Endodermal cell (in vitro differentiated cells): ENCODE measurements around the gene MIEF1. TPM values are rescaled to one million over a fixed set of nuclear protein-coding genes. Genes with fewer than 3 reads are reported as not detected.

ENCODE experiments used
- DNase-seq: peaks from one replicate; pipeline ENCODE4 v3.0.0-alpha.2; 2017
- H3K27ac ChIP-seq: 2 replicates; pipeline ENCODE4 v1.5.1; 2013; ENCODE audit warnings: mild to moderate bottlenecking, low read depth, low read length, moderate library complexity
- H3K27me3 ChIP-seq: 2 replicates; pipeline ENCODE4 v1.6.1; 2013; ENCODE audit warnings: mild to moderate bottlenecking, low read length, moderate library complexity; ENCODE audit not compliant: insufficient read depth, control insufficient read depth, poor library complexity, severe bottlenecking
- H3K36me3 ChIP-seq: 2 replicates; pipeline ENCODE4 v1.7.0; 2013; ENCODE audit warnings: mild to moderate bottlenecking, low read length, moderate library complexity; ENCODE audit not compliant: control insufficient read depth, insufficient read depth
- H3K4me1 ChIP-seq: one replicate; pipeline ENCODE4 v1.7.0; 2013; ENCODE audit warnings: low read length; ENCODE audit not compliant: control insufficient read depth, insufficient read depth
- H3K4me3 ChIP-seq: 2 replicates; pipeline ENCODE4 v1.5.1; 2013; ENCODE audit warnings: mild to moderate bottlenecking, low read length, moderate library complexity
- H3K9ac ChIP-seq: 2 replicates; pipeline ENCODE4 v1.6.1; 2013; ENCODE audit warnings: mild to moderate bottlenecking, low read length, moderate library complexity; ENCODE audit not compliant: poor library complexity, severe bottlenecking; ENCODE audit errors: extremely low read depth
- H3K9me3 ChIP-seq: 2 replicates; pipeline ENCODE4 v1.6.1; 2013; ENCODE audit warnings: mild to moderate bottlenecking, low read length, moderate library complexity; ENCODE audit not compliant: control insufficient read depth
- H3K27ac Mint-ChIP-seq: 2 replicates; pipeline ENCODE4 v1.8.0; 2020; ENCODE audit warnings: mixed read lengths
- H3K27me3 Mint-ChIP-seq: 2 replicates; pipeline ENCODE4 v1.8.0; 2021; ENCODE audit warnings: mild to moderate bottlenecking, mixed read lengths; ENCODE audit not compliant: insufficient read depth
- H3K36me3 Mint-ChIP-seq: 2 replicates; pipeline ENCODE4 v1.8.0; 2020; ENCODE audit warnings: low read depth, mixed read lengths
- H3K4me1 Mint-ChIP-seq: 2 replicates; pipeline ENCODE4 v1.8.0; 2020; ENCODE audit warnings: mixed read lengths
- H3K4me3 Mint-ChIP-seq: 2 replicates; pipeline ENCODE4 v1.8.0; 2020; ENCODE audit warnings: mild to moderate bottlenecking, moderate library complexity, mixed read lengths
- H3K9me3 Mint-ChIP-seq: 2 replicates; pipeline ENCODE4 v1.8.0; 2020; ENCODE audit warnings: mild to moderate bottlenecking, mixed read lengths
- CTCF ChIP-seq: fragments of 200-600 bp; sonication (generic); conservative IDR thresholded peaks from 2 replicates; pipeline ENCODE4 v1.5.0; 2021; ENCODE audit warnings: antibody characterized with exemption, mild to moderate bottlenecking
- WGBS, 2 experiments: methylation state at CpG; one replicate each; pipeline versions ENCODE4 v1.1.5 to v1.1.7; 2013; ENCODE audit warnings: missing lambda C conversion rate in 2 of 2, mixed read lengths in 1 of 2; ENCODE audit not compliant: insufficient coverage in 1 of 2, insufficient read length in 1 of 2; 5-methylcytosine and 5-hydroxymethylcytosine counted together
- total RNA-seq, 2 donors: library from RNA; stranded (reverse); fragmentation: NEBNext Ultra II Directional in 1 of 2; extraction: Animal tissue kit (Norgen Biotek cat#: 25700) in 1 of 2; gene quantifications; 2 replicates in 1 of 2; 3 replicates in 1 of 2; pipeline ENCODE4 v1.2.1, GENCODE V29; 2021

The MIEF1 gene
- total RNA-seq, 2 donors from 2014 or later = 36.0 to 43.3 TPM

- Histone ChIP-seq H3K36me3 (no peaks in the 10 kb centered on the region), H3K9me3 (no peaks in the 10 kb centered on the region), H3K27ac (no peak overlapping the region), H3K9ac (no peak overlapping the region), H3K4me1 (peaks cover 38% of the 10 kb centered on the region), H3K4me3 (no peak overlapping the region), H3K27me3 (no peaks in the 10 kb centered on the region)
- no peak for TF ChIP-seq CTCF
- Mint-ChIP-seq H3K27ac (no peak overlapping the region), H3K4me3 (no peak overlapping the region), H3K27me3 (no peaks in the 10 kb centered on the region), H3K4me1 (peaks cover 31% of the 10 kb centered on the region), H3K9me3 (no peaks in the 10 kb centered on the region), H3K36me3 (no peaks in the 10 kb centered on the region)
- WGBS, 2 experiments = 86 to 100% methylated on average over 2 to 6 of the region's 6 CpGs
- no peak for DNase-seq
These were observed 32.8 kb upstream of the MIEF1 start for GRCh38 chr22:39469326-39469680.

- DNase-seq = no peak
- no peak overlapping the region for H3K4me3 ChIP-seq
- H3K27ac ChIP-seq = peak overlapping the region; percentile 6
- Mint-ChIP-seq H3K9me3 (no peaks in the 10 kb centered on the region), H3K4me1 (peaks cover 35% of the 10 kb centered on the region), H3K36me3 (no peaks in the 10 kb centered on the region), H3K4me3 (peak overlapping the region; percentile 32), H3K27me3 (no peaks in the 10 kb centered on the region), H3K27ac (peak overlapping the region; percentile 46)
- peaks cover 42% of the 10 kb centered on the region for H3K4me1 ChIP-seq
- H3K27me3 ChIP-seq = no peaks in the 10 kb centered on the region
- no peak for TF ChIP-seq CTCF
- H3K9me3 ChIP-seq = no peaks in the 10 kb centered on the region
- no peaks in the 10 kb centered on the region for H3K36me3 ChIP-seq
- no peak overlapping the region for H3K9ac ChIP-seq
- WGBS, 2 experiments = 56 to 76% methylated on average over 9 to 26 of the region's 26 CpGs
These were observed 32.2 kb upstream of the MIEF1 start for GRCh38 chr22:39469681-39470450.

- Mint-ChIP-seq H3K9me3 (no peaks in the 10 kb centered on the region), H3K27me3 (no peaks in the 10 kb centered on the region), H3K36me3 (no peaks in the 10 kb centered on the region), H3K4me1 (peaks cover 35% of the 10 kb centered on the region), H3K4me3 (peak overlapping the region; percentile 32), H3K27ac (peak overlapping the region; percentile 46)
- no peak for TF ChIP-seq CTCF
- Histone ChIP-seq H3K9ac (no peak overlapping the region), H3K4me1 (peaks cover 42% of the 10 kb centered on the region), H3K27ac (peak overlapping the region; percentile 58), H3K27me3 (no peaks in the 10 kb centered on the region), H3K9me3 (no peaks in the 10 kb centered on the region), H3K36me3 (no peaks in the 10 kb centered on the region), H3K4me3 (no peak overlapping the region)
- DNase-seq = no peak
- 70 to 77% methylated on average over 10 to 16 of the region's 16 CpGs for WGBS, 2 experiments
These were observed 31.4 kb upstream of the MIEF1 start for GRCh38 chr22:39470451-39471291.
